HepG2 (cell line): ENCODE measurements around the gene MRPL50. TPM values are rescaled to one million over a fixed set of nuclear protein-coding genes. Genes with fewer than 3 reads are reported as not detected.

Experiments
- ARID5B ChIP-seq: IDR thresholded peaks from 2 replicates; pipeline ENCODE4 v1.4.0; 2020; ENCODE audit warnings: mild to moderate bottlenecking, missing genetic modification reagents
- ARNT2 ChIP-seq: sonication (generic); formaldehyde crosslinking; IDR thresholded peaks from 2 replicates; pipeline ENCODE4 v1.8.0; 2022; ENCODE audit warnings: mild to moderate bottlenecking, low read depth, missing genetic modification reagents, moderate library complexity
- ATM ChIP-seq: fragments of 450-650 bp; IDR thresholded peaks from 2 replicates; pipeline ENCODE4 v1.7.1; 2017; ENCODE audit warnings: mild to moderate bottlenecking, borderline replicate concordance
- DR1 ChIP-seq: sonication (generic); formaldehyde crosslinking; IDR thresholded peaks from 2 replicates; pipeline ENCODE4 v1.8.0; 2021; ENCODE audit warnings: mild to moderate bottlenecking, missing genetic modification reagents, inconsistent platforms
- EEA1 ChIP-seq: sonication (generic); formaldehyde crosslinking; IDR thresholded peaks from 2 replicates; pipeline ENCODE4 v1.5.1; 2020; ENCODE audit warnings: mild to moderate bottlenecking, missing genetic modification reagents, borderline replicate concordance
- GATA4 ChIP-seq: sonication (generic); IDR thresholded peaks from 2 replicates; pipeline ENCODE4 v1.6.1; 2016; ENCODE audit warnings: antibody characterized with exemption, low read depth, borderline replicate concordance
- HNRNPK ChIP-seq: fragments of 200-400 bp; formaldehyde crosslinking; IDR thresholded peaks from 2 replicates; pipeline ENCODE4 v1.6.1; 2018; ENCODE audit warnings: low read length, low read depth, moderate library complexity, mild to moderate bottlenecking; ENCODE audit not compliant: poor library complexity, severe bottlenecking
- MAFK ChIP-seq, 2 experiments: IDR thresholded peaks in 1 of 2; conservative IDR thresholded peaks in 1 of 2; 2 replicates each; pipeline ENCODE4 v1.6.1; 2011; ENCODE audit warnings: improper control_type of control experiment in 2 of 2, low read length in 2 of 2
- MXI1 ChIP-seq: IDR thresholded peaks from 3 replicates; pipeline ENCODE4 v1.6.1; 2012; ENCODE audit warnings: low read depth, low read length, inconsistent platforms, borderline replicate concordance
- MYC ChIP-seq: sonication (generic); formaldehyde crosslinking; IDR thresholded peaks from 2 replicates; pipeline ENCODE4 v1.9.0; 2021; ENCODE audit warnings: missing genetic modification reagents, borderline replicate concordance
- NR2F1 ChIP-seq, 2 experiments: fragments of 450-650 bp in 1 of 2; formaldehyde crosslinking in 1 of 2; IDR thresholded peaks; 2 replicates each; pipeline versions ENCODE4 v1.5.0 to v1.6.1; 2016 to 2020; ENCODE audit warnings: mild to moderate bottlenecking in 1 of 2, missing compliant biosample characterization in 1 of 2, missing genetic modification reagents in 1 of 2, moderate library complexity in 1 of 2
- SMARCE1 ChIP-seq: fragments of 450-650 bp; IDR thresholded peaks from 2 replicates; pipeline ENCODE4 v1.6.1; 2017; ENCODE audit warnings: borderline replicate concordance
- TEAD3 ChIP-seq: optimal IDR thresholded peaks from 2 replicates; pipeline ENCODE3; 2016; ENCODE audit warnings: borderline replicate concordance
- ZKSCAN1 ChIP-seq: fragments of 150-350 bp; IDR thresholded peaks from 2 replicates; pipeline ENCODE4 v1.6.1; 2014; ENCODE audit warnings: low read length
- ZMYM4 ChIP-seq: sonication (generic); formaldehyde crosslinking; IDR thresholded peaks from 2 replicates; pipeline ENCODE4 v1.8.1; 2023; ENCODE audit warnings: mild to moderate bottlenecking, missing genetic modification reagents
- ZNF550 ChIP-seq: sonication (generic); formaldehyde crosslinking; IDR thresholded peaks from 2 replicates; pipeline ENCODE4 v1.4.0; 2020; ENCODE audit warnings: mild to moderate bottlenecking, missing genetic modification reagents, borderline replicate concordance
- ZNF564 ChIP-seq: sonication (generic); formaldehyde crosslinking; IDR thresholded peaks from 2 replicates; pipeline ENCODE4 v1.8.1; 2023; ENCODE audit warnings: mild to moderate bottlenecking, missing genetic modification reagents
- ZNF672 ChIP-seq: sonication (generic); formaldehyde crosslinking; IDR thresholded peaks from 2 replicates; pipeline ENCODE4 v1.8.1; 2022; ENCODE audit warnings: missing genetic modification reagents
- polyA plus RNA-seq, 8 experiments: library from polyadenylated mRNA; depleted of rRNA in 3 of 8; stranded (reverse) in 7 of 8; unstranded in 1 of 8; fragments of >200 nt; fragmentation: Illumina TruSeq in 4 of 8; extraction: Trizol in 4 of 8; gene quantifications; 2 replicates each; pipeline versions ENCODE4 v1.2.1 to v1.2.3, GENCODE V29; 2011 to 2016; ENCODE audit warnings: low read depth in 4 of 8, missing spikeins in 1 of 8, mixed read lengths in 1 of 8; ENCODE audit not compliant: insufficient read depth in 1 of 8
- total RNA-seq, 5 experiments: library from RNA; depleted of rRNA; stranded (reverse); fragments of >200 nt; fragmentation: Illumina TruSeq; extraction: Trizol; gene quantifications; 2 replicates each; pipeline ENCODE4 v1.2.3, GENCODE V29; 2016; ENCODE audit warnings: low read depth in 1 of 5
- TF ChIP-seq, protein P1 (sequence below): sonication (generic); formaldehyde crosslinking; IDR thresholded peaks from 2 replicates; pipeline ENCODE4 v1.5.1; 2020; ENCODE audit warnings: mild to moderate bottlenecking, missing genetic modification reagents, moderate library complexity
- TF ChIP-seq, protein P2 (sequence below): IDR thresholded peaks from 2 replicates; pipeline ENCODE4 v1.6.1; 2016; ENCODE audit warnings: missing compliant biosample characterization, missing genetic modification reagents, borderline replicate concordance
- TF ChIP-seq, protein P3 (sequence below): sonication (generic); formaldehyde crosslinking; IDR thresholded peaks from 2 replicates; pipeline ENCODE4 v1.4.0; 2020; ENCODE audit warnings: mild to moderate bottlenecking, missing genetic modification reagents
- TF ChIP-seq, protein P4 (sequence below): IDR thresholded peaks from 2 replicates; pipeline ENCODE4 v1.6.1; 2012; ENCODE audit warnings: low read depth, low read length, improper control_type of control experiment

The MRPL50 gene
- total and polyA plus RNA-seq, 2 of the 13 experiments (the other 11 are each of a cell fraction or from before 2014, with no cell fraction given), result 37.1 to 70.0 TPM

- TF ChIP-seq ZNF550 (CRISPR knock-in tag) (no peak), TEAD3 (CRISPR knock-in tag) (peak; percentile 80), MXI1 (peak; percentile 28; the same call in 1 of the 3 replicates), ARID5B (CRISPR knock-in tag) (peak; percentile 56), HNRNPK (no peak), DR1 (CRISPR knock-in tag) (no peak), ARNT2 (CRISPR knock-in tag) (no peak), ZKSCAN1 (no peak), EEA1 (no peak), ZMYM4 (peak; percentile 34; the same call in 1 of the 2 replicates), ZNF564 (CRISPR knock-in tag) (no peak), GATA4 (no peak), ZNF672 (CRISPR knock-in tag) (no peak), MAFK (conservative IDR thresholded peaks at IDR 0.05 in 1 of 2, IDR thresholded peaks at IDR 0.05 in 1 of 2; ENCODE audit: low read length in 2 of 2) (peak; percentile 85 to 88), MYC (CRISPR knock-in tag) (no peak), ATM (no peak), NR2F1 (CRISPR knock-in tag; IDR thresholded peaks at IDR 0.05) (no peak), SMARCE1 (no peak)
- TF ChIP-seq, protein P1, sequence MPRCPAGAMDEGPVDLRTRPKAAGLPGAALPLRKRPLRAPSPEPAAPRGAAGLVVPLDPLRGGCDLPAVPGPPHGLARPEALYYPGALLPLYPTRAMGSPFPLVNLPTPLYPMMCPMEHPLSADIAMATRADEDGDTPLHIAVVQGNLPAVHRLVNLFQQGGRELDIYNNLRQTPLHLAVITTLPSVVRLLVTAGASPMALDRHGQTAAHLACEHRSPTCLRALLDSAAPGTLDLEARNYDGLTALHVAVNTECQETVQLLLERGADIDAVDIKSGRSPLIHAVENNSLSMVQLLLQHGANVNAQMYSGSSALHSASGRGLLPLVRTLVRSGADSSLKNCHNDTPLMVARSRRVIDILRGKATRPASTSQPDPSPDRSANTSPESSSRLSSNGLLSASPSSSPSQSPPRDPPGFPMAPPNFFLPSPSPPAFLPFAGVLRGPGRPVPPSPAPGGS (CRISPR knock-in tag), result peak; percentile 55; the same call in 1 of the 2 replicates
- TF ChIP-seq, protein P2, sequence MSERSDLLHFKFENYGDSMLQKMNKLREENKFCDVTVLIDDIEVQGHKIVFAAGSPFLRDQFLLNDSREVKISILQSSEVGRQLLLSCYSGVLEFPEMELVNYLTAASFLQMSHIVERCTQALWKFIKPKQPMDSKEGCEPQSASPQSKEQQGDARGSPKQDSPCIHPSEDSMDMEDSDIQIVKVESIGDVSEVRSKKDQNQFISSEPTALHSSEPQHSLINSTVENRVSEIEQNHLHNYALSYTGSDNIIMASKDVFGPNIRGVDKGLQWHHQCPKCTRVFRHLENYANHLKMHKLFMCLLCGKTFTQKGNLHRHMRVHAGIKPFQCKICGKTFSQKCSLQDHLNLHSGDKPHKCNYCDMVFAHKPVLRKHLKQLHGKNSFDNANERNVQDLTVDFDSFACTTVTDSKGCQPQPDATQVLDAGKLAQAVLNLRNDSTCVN, result peak; percentile 78
- TF ChIP-seq, protein P3, sequence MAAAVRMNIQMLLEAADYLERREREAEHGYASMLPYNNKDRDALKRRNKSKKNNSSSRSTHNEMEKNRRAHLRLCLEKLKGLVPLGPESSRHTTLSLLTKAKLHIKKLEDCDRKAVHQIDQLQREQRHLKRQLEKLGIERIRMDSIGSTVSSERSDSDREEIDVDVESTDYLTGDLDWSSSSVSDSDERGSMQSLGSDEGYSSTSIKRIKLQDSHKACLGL (CRISPR knock-in tag), result no peak
- TF ChIP-seq, protein P4, sequence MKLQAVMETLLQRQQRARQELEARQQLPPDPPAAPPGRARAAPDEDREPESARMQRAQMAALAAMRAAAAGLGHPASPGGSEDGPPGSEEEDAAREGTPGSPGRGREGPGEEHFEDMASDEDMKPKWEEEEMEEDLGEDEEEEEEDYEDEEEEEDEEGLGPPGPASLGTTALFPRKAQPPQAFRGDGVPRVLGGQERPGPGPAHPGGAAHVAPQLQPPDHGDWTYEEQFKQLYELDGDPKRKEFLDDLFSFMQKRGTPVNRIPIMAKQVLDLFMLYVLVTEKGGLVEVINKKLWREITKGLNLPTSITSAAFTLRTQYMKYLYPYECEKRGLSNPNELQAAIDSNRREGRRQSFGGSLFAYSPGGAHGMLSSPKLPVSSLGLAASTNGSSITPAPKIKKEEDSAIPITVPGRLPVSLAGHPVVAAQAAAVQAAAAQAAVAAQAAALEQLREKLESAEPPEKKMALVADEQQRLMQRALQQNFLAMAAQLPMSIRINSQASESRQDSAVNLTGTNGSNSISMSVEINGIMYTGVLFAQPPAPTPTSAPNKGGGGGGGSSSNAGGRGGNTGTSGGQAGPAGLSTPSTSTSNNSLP, result no peak; the same call in 1 of the 2 replicates
Measured at GRCh38 chr9:101437806-101438232, 39.4 kb upstream of the MRPL50 start (continued).
